ENCODE results near the gene LYRM7.
A peak's percentile ranks its signal among the peaks of the same experiment; 100 is the strongest.

LYRM7 gene

DNA sequence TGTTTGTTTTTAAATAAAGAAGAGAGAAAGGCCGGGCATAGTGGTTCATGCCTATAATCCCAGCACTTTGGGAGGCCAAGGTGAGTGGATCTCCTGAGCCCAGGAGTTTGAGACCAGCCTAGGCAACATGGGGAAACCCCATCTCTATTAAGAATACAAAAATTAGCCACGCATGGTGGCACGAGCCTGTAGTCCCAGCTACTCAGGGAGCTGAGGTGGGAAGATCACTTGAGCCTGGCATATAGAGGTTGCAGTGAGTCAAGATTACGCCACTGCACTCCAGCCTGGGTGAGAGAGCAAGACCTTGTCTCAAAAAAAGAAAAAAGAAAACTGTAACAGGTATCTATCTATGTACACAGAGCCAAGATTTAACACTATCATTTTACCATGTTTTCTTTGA lies 58.9 kb downstream of the LYRM7 start:
- in situ Hi-C loops (cut with MboI; ENCODE audit: low sequenced_read_pairs, unreplicated experiment): no loop called here
- DNase-seq (ENCODE audit: low spot score): no peak
- TF ChIP-seq, protein P1, sequence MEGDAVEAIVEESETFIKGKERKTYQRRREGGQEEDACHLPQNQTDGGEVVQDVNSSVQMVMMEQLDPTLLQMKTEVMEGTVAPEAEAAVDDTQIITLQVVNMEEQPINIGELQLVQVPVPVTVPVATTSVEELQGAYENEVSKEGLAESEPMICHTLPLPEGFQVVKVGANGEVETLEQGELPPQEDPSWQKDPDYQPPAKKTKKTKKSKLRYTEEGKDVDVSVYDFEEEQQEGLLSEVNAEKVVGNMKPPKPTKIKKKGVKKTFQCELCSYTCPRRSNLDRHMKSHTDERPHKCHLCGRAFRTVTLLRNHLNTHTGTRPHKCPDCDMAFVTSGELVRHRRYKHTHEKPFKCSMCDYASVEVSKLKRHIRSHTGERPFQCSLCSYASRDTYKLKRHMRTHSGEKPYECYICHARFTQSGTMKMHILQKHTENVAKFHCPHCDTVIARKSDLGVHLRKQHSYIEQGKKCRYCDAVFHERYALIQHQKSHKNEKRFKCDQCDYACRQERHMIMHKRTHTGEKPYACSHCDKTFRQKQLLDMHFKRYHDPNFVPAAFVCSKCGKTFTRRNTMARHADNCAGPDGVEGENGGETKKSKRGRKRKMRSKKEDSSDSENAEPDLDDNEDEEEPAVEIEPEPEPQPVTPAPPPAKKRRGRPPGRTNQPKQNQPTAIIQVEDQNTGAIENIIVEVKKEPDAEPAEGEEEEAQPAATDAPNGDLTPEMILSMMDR (IDR thresholded peaks at IDR 0.05; ENCODE audit: borderline replicate concordance, control extremely low read depth, extremely low read depth, insufficient read depth, missing control alignments): no peak

- in situ Hi-C loops (cut with MboI; ENCODE audit: low sequenced_read_pairs, unreplicated experiment): no loop called here
- TF ChIP-seq, protein P1 (IDR thresholded peaks at IDR 0.05; ENCODE audit: borderline replicate concordance, control extremely low read depth, extremely low read depth, insufficient read depth, missing control alignments): no peak
- peak; percentile 26 for DNase-seq (ENCODE audit: low spot score)
These were observed 59.7 kb downstream of the LYRM7 start for GRCh38 chr5:131230406-131230805.

DNA sequence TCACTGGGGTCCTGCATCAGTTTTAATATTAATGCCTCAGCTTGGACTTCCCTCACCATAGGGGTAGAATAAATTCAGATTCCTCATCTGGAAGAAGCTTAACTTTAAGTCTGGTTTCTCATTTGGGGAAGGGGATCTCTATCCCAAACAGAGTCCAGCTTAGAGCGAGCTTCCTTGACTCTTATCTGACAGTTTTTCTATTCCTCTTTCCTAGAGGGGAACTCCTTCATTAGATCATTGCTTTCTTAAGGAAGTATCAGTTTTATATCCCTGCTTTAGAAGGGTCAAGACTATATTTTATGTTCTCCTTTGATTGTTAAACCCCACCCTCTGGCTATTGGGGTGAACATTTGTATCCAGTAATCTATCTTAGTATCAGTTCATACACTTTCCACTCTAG lies 68.9 kb downstream of the LYRM7 start:
- TF ChIP-seq, protein P1 (IDR thresholded peaks at IDR 0.05; ENCODE audit: borderline replicate concordance, control extremely low read depth, extremely low read depth, insufficient read depth, missing control alignments): no peak
- no peak for DNase-seq (ENCODE audit: low spot score)
- in situ Hi-C loops (cut with MboI; ENCODE audit: low sequenced_read_pairs, unreplicated experiment): no loop called here

GRCh38 chr5:131242728-131243255 lies 72.0 kb downstream of the LYRM7 start:
- DNase-seq (ENCODE audit: low spot score): no peak
- TF ChIP-seq, protein P1 (IDR thresholded peaks at IDR 0.05; ENCODE audit: borderline replicate concordance, control extremely low read depth, extremely low read depth, insufficient read depth, missing control alignments): no peak
- in situ Hi-C loops (cut with MboI; ENCODE audit: low sequenced_read_pairs, unreplicated experiment): no loop called here

- DNase-seq (ENCODE audit: low spot score): no peak
- in situ Hi-C loops (cut with MboI; ENCODE audit: low sequenced_read_pairs, unreplicated experiment): no loop called here
- TF ChIP-seq, protein P1 (IDR thresholded peaks at IDR 0.05; ENCODE audit: borderline replicate concordance, control extremely low read depth, extremely low read depth, insufficient read depth, missing control alignments): no peak
These were observed 74.6 kb downstream of the LYRM7 start for GRCh38 chr5:131245312-131245711.

DNA sequence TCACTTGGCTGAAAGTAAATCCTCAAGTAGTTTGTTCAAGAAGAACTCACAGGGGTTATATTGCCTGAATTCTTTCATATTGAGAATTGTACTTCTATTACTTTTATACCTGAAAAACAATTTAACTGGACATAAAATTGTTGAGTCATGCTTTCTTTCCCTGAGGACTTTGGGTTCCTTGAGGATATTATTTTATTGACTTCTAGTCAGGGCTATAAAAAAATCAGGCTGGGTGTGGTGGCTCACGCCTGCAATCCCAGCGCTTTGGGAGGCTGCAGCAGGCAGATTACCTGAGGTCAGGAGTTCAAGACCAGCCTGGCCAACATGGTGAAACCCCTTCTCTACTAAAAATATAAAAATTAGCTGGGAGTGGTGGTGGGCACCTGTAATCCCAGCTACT lies 75.2 kb downstream of the LYRM7 start:
- TF ChIP-seq, protein P1 (IDR thresholded peaks at IDR 0.05; ENCODE audit: borderline replicate concordance, control extremely low read depth, extremely low read depth, insufficient read depth, missing control alignments): no peak
- no peak for DNase-seq (ENCODE audit: low spot score)
- in situ Hi-C loops (cut with MboI; ENCODE audit: low sequenced_read_pairs, unreplicated experiment): no loop called here

GRCh38 chr5:131246504-131246903 lies 75.8 kb downstream of the LYRM7 start:
- DNase-seq (ENCODE audit: low spot score): no peak
- in situ Hi-C loops (cut with MboI; ENCODE audit: low sequenced_read_pairs, unreplicated experiment): no loop called here
- TF ChIP-seq, protein P1 (IDR thresholded peaks at IDR 0.05; ENCODE audit: borderline replicate concordance, control extremely low read depth, extremely low read depth, insufficient read depth, missing control alignments): no peak
